Measurements from ENCODE around the gene KRT7. TPM values are rescaled to one million over a fixed set of nuclear protein-coding genes. Genes with fewer than 3 reads are reported as not detected.

The KRT7 gene
- total and polyA plus RNA-seq, 2 donors (not counting 3 experiments of a cell fraction or from before 2014, with no cell fraction given) = 120 to 293 TPM

DNA sequence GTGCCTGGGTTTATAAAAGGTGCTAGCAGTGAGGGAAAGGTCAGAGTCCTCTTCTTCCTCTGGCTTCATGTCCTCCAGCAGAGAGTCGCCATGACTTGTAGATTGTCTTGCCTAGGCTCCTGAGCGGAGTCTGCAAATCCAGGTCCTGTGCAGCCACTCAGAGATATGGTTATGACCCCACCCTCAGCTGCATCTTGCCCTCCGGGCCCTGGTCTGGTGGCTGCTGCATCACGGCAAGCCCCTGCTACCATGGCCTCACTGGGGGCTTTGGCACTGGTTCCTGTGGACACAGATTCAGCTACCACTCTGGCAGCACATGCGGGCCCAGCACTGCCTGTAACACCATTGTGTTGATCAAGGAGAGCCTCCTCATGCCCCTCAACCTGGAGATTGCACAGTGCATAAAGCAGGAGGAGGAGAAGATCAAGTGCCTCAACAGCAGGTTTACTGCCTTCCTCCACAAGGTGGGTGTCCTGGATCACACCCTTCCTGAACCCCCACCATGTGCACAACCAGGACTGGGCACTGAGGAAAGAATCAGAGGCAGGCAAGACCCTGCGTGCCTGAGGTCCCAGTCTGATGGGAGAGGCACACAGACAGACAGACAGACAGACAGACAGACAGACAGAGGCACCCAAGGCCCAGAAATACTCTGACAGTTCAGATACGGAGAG is 30.9 kb downstream of the KRT7 start:
- CTCF ChIA-PET = interaction anchor here (0.9 to 1.5 kb wide), 6 partner anchors 8 to 43 kb away, joined by 3 to 13 read pairs (median 3); no protein-coding TSS in a partner anchor
- TF ChIP-seq FOS (IDR thresholded peaks at IDR 0.05; ENCODE audit: borderline replicate concordance, insufficient read depth, low read length) = no peak
- TF ChIP-seq, protein P1, sequence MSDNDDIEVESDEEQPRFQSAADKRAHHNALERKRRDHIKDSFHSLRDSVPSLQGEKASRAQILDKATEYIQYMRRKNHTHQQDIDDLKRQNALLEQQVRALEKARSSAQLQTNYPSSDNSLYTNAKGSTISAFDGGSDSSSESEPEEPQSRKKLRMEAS (IDR thresholded peaks at IDR 0.05; ENCODE audit: insufficient read depth, insufficient read length) = no peak
- TF ChIP-seq, protein P2, sequence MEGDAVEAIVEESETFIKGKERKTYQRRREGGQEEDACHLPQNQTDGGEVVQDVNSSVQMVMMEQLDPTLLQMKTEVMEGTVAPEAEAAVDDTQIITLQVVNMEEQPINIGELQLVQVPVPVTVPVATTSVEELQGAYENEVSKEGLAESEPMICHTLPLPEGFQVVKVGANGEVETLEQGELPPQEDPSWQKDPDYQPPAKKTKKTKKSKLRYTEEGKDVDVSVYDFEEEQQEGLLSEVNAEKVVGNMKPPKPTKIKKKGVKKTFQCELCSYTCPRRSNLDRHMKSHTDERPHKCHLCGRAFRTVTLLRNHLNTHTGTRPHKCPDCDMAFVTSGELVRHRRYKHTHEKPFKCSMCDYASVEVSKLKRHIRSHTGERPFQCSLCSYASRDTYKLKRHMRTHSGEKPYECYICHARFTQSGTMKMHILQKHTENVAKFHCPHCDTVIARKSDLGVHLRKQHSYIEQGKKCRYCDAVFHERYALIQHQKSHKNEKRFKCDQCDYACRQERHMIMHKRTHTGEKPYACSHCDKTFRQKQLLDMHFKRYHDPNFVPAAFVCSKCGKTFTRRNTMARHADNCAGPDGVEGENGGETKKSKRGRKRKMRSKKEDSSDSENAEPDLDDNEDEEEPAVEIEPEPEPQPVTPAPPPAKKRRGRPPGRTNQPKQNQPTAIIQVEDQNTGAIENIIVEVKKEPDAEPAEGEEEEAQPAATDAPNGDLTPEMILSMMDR (IDR thresholded peaks at IDR 0.05; ENCODE audit: extremely low read depth in 1 of 2, insufficient read depth in 1 of 2, low read depth in 1 of 2, low read length in 2 of 2) = no peak
- no peak for TF ChIP-seq POLR2AphosphoS5 (IDR thresholded peaks at IDR 0.05; ENCODE audit: insufficient read depth, low read depth, low read length)
- TF ChIP-seq GATA2 (IDR thresholded peaks at IDR 0.05; ENCODE audit: insufficient read depth, insufficient read length, low read depth, low read length) = no peak
- no peak for TF ChIP-seq JUN (IDR thresholded peaks at IDR 0.05; ENCODE audit: borderline replicate concordance, insufficient read depth, insufficient read length, low read depth)
- no peak for TF ChIP-seq EZH2 (IDR thresholded peaks at IDR 0.05; ENCODE audit: borderline replicate concordance, low read depth, low read length, severe bottlenecking)
- TF ChIP-seq POLR2A (IDR thresholded peaks at IDR 0.05; ENCODE audit: low read depth, low read length) = no peak
- TF ChIP-seq MYC (IDR thresholded peaks at IDR 0.05; ENCODE audit: low read depth, low read length) = no peak
- intact Hi-C loops (cut with micrococcal nuclease) = no loop called here
- Histone ChIP-seq H3K4me3 (replicated peaks in 1 of 3; ENCODE audit: insufficient read depth in 1 of 3, low read depth in 1 of 3, low read length in 3 of 3) (no peak overlapping the region), H2AFZ (ENCODE audit: low read depth, low read length) (no peak overlapping the region), H3K36me3 (ENCODE audit: control insufficient read depth in 2 of 2, extremely low read depth in 1 of 2, insufficient read depth in 2 of 2, low read length in 2 of 2) (no peaks in the 10 kb centered on the region), H3K9me1 (replicated peaks; ENCODE audit: control insufficient read depth, extremely low read depth, insufficient read depth, low read length) (no peaks in the 10 kb centered on the region), H3K27me3 (ENCODE audit: control insufficient read depth in 2 of 2, insufficient read depth in 2 of 2, low read length in 2 of 2) (peaks cover 17 to 20% of the 10 kb centered on the region in 2 experiments), H3K4me1 (ENCODE audit: control insufficient read depth, extremely low read depth, insufficient read depth, low read length) (no peaks in the 10 kb centered on the region), H3K79me2 (ENCODE audit: control insufficient read depth, insufficient read depth, low read length) (no peaks in the 10 kb centered on the region), H3K4me2 (ENCODE audit: insufficient read depth, low read length) (no peak overlapping the region), H3K27ac (ENCODE audit: insufficient read depth, low read depth, low read length) (no peak overlapping the region), H4K20me1 (replicated peaks; ENCODE audit: control insufficient read depth, extremely low read depth, insufficient read depth, low read length) (no peaks in the 10 kb centered on the region), H3K9ac (replicated peaks; ENCODE audit: extremely low read depth, insufficient read depth, low read length) (no peak overlapping the region), H3K9me3 (replicated peaks; ENCODE audit: control insufficient read depth, insufficient read depth, low read length) (no peaks in the 10 kb centered on the region)
- dilution Hi-C loops (cut with MboI; ENCODE audit: extremely low pct_ligation_motif_present, low sequenced_read_pairs) = no loop called here
- FAIRE-seq = no peak
- no TSS peak for BruUV-seq (replicated peaks)
- no peak for DNase-seq (ENCODE audit: low read depth, low spot score)
- POLR2A ChIA-PET = no interaction called here
